Measurements from ENCODE around the gene NHLRC4. TPM values are rescaled to one million over a fixed set of nuclear protein-coding genes. Genes with fewer than 3 reads are reported as not detected.

The NHLRC4 gene
- total RNA-seq, 1 donor from 2014 or later = 0.46 TPM

DNA sequence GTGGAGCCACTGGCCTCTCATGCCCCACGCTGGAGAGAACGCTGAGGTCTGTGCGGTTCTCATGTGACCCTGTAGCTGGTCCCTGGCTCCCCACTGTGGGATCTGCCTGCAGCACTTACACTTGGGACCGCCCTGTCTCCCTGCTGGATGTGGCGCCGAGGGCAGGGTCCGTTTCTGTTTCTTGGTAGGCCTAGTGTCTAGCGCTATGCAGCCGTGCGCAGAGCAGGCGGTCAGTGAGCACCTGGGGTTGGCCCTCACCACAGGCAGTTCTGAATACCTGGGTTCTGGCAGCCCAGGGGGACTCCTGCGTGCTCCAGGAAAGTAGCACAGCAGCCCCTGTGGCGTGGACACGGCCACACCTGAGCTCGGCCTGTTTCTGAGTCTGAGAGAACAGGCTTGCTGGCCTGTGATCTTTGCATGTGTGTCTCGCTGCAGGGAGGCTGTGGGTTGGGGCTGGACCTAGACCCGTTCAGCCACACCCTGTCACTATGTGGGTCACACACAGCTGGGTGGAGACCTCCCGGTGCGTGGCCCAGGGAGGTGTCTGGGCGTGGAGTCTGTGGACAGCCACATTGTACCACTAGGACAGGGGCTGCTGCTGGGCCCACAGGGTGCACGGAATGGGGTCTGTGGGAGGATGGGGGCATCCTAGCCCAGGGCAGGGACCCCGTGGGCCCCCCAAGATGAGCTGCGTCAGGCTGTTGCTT lies 36.5 kb upstream of the NHLRC4 start:
- Histone ChIP-seq H3K4me3 (ENCODE audit: low read depth, low read length) (no peak overlapping the region), H3K27me3 (ENCODE audit: control insufficient read depth, insufficient read depth, low read length) (no peaks in the 10 kb centered on the region), H3K36me3 (ENCODE audit: control insufficient read depth, insufficient read depth, low read length) (peaks cover 3% of the 10 kb centered on the region)
- TF ChIP-seq, protein P1, sequence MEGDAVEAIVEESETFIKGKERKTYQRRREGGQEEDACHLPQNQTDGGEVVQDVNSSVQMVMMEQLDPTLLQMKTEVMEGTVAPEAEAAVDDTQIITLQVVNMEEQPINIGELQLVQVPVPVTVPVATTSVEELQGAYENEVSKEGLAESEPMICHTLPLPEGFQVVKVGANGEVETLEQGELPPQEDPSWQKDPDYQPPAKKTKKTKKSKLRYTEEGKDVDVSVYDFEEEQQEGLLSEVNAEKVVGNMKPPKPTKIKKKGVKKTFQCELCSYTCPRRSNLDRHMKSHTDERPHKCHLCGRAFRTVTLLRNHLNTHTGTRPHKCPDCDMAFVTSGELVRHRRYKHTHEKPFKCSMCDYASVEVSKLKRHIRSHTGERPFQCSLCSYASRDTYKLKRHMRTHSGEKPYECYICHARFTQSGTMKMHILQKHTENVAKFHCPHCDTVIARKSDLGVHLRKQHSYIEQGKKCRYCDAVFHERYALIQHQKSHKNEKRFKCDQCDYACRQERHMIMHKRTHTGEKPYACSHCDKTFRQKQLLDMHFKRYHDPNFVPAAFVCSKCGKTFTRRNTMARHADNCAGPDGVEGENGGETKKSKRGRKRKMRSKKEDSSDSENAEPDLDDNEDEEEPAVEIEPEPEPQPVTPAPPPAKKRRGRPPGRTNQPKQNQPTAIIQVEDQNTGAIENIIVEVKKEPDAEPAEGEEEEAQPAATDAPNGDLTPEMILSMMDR (IDR thresholded peaks at IDR 0.05; ENCODE audit: insufficient read depth, low read length, poor library complexity, severe bottlenecking) = no peak
- no peak for DNase-seq (ENCODE audit: low read depth)

DNA sequence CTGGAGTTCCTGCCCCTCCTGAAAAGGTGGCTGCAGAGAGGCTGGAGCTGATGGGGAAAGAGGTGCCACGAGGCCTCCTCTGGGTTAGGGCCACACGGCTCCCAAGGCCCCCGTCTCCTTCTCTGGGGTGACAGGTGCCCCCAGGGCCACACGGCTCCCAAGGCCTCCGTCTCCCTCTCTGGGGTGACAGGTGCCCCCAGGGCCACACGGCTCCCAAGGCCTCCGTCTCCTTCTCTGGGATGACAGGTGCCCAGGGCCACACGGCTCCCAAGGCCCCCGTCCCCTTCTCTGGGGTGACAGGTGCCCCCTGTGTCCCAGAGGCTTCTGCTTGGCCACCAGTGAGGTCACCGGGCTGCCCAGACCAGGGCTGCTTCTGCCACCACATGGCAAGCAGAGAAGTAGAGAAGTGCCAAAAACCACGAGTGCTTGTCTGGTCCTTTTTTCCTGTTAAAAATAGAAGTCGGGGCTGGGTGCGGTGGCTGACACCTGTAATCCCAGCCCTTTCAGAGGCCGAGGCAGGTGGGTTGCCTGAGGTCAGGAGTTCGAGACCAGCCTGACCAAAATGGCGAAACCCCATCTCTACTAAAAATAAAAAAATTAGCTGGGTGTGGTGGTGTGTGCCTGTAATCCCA lies 35.2 kb upstream of the NHLRC4 start:
- DNase-seq (ENCODE audit: low read depth) = no peak
- Histone ChIP-seq H3K36me3 (ENCODE audit: control insufficient read depth, insufficient read depth, low read length) (peaks cover 3% of the 10 kb centered on the region), H3K27me3 (ENCODE audit: control insufficient read depth, insufficient read depth, low read length) (no peaks in the 10 kb centered on the region), H3K4me3 (ENCODE audit: low read depth, low read length) (no peak overlapping the region)
- TF ChIP-seq, protein P1 (IDR thresholded peaks at IDR 0.05; ENCODE audit: insufficient read depth, low read length, poor library complexity, severe bottlenecking) = no peak

DNA sequence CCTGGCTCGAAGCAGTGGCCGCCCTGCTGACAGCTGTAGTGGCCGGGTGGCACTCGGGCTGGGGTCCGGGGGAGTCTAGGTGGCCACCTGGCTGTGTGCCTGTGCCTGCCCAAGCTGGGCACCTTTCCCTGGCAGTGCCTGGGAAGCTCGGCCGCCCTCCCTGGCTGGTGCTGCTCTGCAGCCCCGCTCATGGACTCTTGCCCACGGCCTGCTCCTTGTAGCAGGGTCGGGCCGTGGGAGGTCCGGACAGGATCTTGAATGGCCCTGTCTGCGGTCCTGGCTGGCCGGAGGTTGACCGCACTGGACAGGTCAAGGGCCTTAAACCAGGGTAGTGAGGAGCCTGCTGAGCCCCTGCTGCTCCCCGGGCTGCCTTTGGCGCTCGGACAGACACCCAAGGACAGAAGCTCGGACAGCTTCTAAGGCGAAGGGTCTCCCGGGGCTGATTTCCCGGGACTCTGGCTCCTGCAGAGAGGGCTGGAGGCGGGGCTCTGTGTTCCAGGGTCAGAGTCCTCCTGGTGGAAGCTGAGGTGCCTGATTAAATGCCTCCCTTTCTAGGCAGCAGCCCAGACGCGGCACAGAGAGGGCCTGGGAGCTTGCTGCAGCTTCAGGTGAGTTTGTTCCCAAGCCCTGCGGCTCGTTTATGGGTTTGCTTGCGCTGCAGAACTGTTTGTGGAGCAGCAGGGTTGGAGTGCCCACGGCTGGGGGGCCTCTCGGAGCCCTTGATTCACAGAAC lies 33.2 kb upstream of the NHLRC4 start:
- Histone ChIP-seq H3K36me3 (ENCODE audit: control insufficient read depth, insufficient read depth, low read length) (peaks cover 6% of the 10 kb centered on the region), H3K27me3 (ENCODE audit: control insufficient read depth, insufficient read depth, low read length) (no peaks in the 10 kb centered on the region), H3K4me3 (ENCODE audit: low read depth, low read length) (no peak overlapping the region)
- DNase-seq (ENCODE audit: low read depth) = no peak
- TF ChIP-seq, protein P1 (IDR thresholded peaks at IDR 0.05; ENCODE audit: insufficient read depth, low read length, poor library complexity, severe bottlenecking) = no peak

DNA sequence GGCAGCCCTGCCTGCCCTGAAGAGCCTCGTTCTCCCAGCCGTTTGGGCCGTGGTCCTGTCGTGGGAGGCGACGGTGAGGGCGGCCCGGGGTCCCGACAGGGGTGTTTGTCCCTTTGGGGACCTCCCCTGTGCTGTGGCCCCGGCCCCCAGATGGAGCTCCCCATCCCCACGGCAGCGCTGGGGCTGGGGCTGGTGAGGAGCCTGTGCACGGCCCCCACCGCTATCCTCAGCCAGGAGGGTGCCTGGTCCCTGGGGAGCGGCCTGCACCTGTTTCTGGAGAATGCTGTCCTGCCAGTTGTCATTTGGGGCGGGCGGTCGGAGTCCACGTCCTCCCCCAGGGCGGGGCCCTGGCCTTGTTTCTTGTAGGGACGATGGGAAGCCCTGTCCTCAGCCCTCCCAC lies 32.7 kb upstream of the NHLRC4 start:
- TF ChIP-seq, protein P1 (IDR thresholded peaks at IDR 0.05; ENCODE audit: insufficient read depth, low read length, poor library complexity, severe bottlenecking) = no peak
- no peak overlapping the region for H3K4me3 ChIP-seq (ENCODE audit: low read depth, low read length)
- H3K27me3 ChIP-seq (ENCODE audit: control insufficient read depth, insufficient read depth, low read length) = no peaks in the 10 kb centered on the region
- peaks cover 6% of the 10 kb centered on the region for H3K36me3 ChIP-seq (ENCODE audit: control insufficient read depth, insufficient read depth, low read length)
- DNase-seq (ENCODE audit: low read depth) = no peak

DNA sequence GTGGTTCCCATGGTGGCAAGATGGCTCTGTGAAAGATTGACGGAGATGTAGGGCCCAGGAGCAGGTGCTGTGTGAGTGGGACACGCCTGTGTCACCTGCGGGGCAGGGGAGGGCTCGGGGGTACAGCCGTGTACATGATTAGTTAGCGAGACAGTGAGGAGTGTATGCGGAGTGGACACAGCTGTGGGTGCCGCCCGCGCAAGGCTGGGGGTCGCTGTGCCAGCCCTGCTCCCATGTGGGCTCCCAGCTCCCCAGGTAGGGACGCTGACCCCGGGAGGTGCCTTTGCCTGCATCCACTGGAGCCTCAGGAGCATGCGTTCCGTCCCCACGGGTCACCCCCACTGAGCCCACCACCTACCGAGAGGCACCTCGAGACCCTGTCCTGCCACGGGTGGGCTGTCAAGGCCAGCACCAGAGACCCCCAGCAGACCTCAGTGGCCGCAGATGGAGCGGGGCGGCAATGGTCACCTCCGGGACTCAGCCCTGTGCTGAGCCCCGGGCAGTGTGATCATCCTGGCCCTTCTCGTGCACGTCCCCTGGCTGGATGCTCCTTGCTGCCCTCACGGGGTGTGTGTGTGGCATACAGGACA lies 31.9 kb upstream of the NHLRC4 start:
- H3K27me3 ChIP-seq (ENCODE audit: control insufficient read depth, insufficient read depth, low read length) = no peaks in the 10 kb centered on the region
- no peak overlapping the region for H3K4me3 ChIP-seq (ENCODE audit: low read depth, low read length)
- TF ChIP-seq, protein P1 (IDR thresholded peaks at IDR 0.05; ENCODE audit: insufficient read depth, low read length, poor library complexity, severe bottlenecking) = no peak
- no peak for DNase-seq (ENCODE audit: low read depth)
- peaks cover 4% of the 10 kb centered on the region for H3K36me3 ChIP-seq (ENCODE audit: control insufficient read depth, insufficient read depth, low read length)
